Right atrium auricular region (tissue), 2 donors: Measurements from ENCODE around the gene FHIT. TPM values are rescaled to one million over a fixed set of nuclear protein-coding genes. Genes with fewer than 3 reads are reported as not detected.

Experiments
- DNase-seq: peaks from one replicate; pipeline ENCODE4 v3.0.0-alpha.2; 2019; ENCODE audit warnings: low spot score
- H3K27ac ChIP-seq, 2 donors: fragments of 200-600 bp; sonication (generic); 1 replicate in 1 of 2; 2 replicates in 1 of 2; pipeline ENCODE4 v1.5.1; 2016 to 2019
- H3K27me3 ChIP-seq, 2 donors: fragments of 200-600 bp; sonication (generic); one replicate each; pipeline versions ENCODE4 v1.5.1 to v1.6.0; 2017 to 2019
- H3K36me3 ChIP-seq: fragments of 200-600 bp; sonication (generic); one replicate; pipeline ENCODE4 v1.5.1; 2016
- H3K4me1 ChIP-seq, 2 donors: fragments of 200-600 bp; sonication (generic); one replicate each; pipeline versions ENCODE4 v1.5.1 to v1.6.0; 2017 to 2019
- H3K4me3 ChIP-seq, 2 donors: fragments of 200-600 bp; sonication (generic); 1 replicate in 1 of 2; 2 replicates in 1 of 2; pipeline ENCODE4 v1.5.1; 2017 to 2019; ENCODE audit warnings: mild to moderate bottlenecking in 1 of 2, moderate library complexity in 1 of 2
- H3K9me3 ChIP-seq, 2 donors: fragments of 200-600 bp; sonication (generic); one replicate each; pipeline ENCODE4 v1.5.1; 2019
- total RNA-seq, 2 donors: library from RNA; depleted of rRNA; stranded (reverse); fragments of >200 nt; gene quantifications; one replicate each; pipeline ENCODE4 v1.1.0, GENCODE V29; 2016
- TF ChIP-seq, protein P1 (sequence below), 2 donors: fragments of 200-600 bp; sonication (generic); IDR thresholded peaks; one replicate each; pipeline ENCODE4 v1.5.1; 2019; ENCODE audit warnings: antibody characterized with exemption in 2 of 2

The FHIT gene
- total RNA-seq, 2 donors from 2014 or later = 10.4 to 11.0 TPM

GRCh38 chr3:60573494-60573893 is 677.8 kb downstream of the FHIT start:
- Histone ChIP-seq H3K36me3 (no peaks in the 10 kb centered on the region), H3K27me3 (no peaks in the 10 kb centered on the region), H3K27ac (no peak overlapping the region), H3K9me3 (no peaks in the 10 kb centered on the region), H3K4me3 (no peak overlapping the region), H3K4me1 (no peaks in the 10 kb centered on the region)
- no peak for DNase-seq
- TF ChIP-seq, protein P1, sequence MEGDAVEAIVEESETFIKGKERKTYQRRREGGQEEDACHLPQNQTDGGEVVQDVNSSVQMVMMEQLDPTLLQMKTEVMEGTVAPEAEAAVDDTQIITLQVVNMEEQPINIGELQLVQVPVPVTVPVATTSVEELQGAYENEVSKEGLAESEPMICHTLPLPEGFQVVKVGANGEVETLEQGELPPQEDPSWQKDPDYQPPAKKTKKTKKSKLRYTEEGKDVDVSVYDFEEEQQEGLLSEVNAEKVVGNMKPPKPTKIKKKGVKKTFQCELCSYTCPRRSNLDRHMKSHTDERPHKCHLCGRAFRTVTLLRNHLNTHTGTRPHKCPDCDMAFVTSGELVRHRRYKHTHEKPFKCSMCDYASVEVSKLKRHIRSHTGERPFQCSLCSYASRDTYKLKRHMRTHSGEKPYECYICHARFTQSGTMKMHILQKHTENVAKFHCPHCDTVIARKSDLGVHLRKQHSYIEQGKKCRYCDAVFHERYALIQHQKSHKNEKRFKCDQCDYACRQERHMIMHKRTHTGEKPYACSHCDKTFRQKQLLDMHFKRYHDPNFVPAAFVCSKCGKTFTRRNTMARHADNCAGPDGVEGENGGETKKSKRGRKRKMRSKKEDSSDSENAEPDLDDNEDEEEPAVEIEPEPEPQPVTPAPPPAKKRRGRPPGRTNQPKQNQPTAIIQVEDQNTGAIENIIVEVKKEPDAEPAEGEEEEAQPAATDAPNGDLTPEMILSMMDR (IDR thresholded peaks at IDR 0.05) = no peak

DNA sequence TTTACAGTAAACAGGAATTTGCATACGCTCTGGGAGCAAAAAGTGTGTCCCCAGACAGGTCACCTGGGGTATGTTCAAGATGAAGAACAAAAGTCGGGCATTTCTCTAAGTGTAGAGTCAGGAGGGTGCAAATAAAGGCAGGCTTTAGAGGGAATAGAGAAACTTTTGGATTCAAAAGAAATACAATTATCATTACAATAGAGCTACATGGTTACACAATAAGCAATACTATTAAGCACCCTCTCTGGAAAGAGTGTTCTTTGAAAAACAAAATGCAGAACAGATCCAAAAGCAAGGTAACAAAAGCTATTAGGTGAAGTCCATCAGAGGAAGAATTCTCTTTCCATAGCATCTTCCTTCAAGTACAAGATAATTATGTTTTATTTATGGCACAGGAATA is 679.7 kb downstream of the FHIT start:
- no peak overlapping the region for H3K4me3 ChIP-seq
- H3K36me3 ChIP-seq = no peaks in the 10 kb centered on the region
- H3K27ac ChIP-seq = no peak overlapping the region
- no peak for DNase-seq
- H3K4me1 ChIP-seq = no peaks in the 10 kb centered on the region
- H3K27me3 ChIP-seq = no peaks in the 10 kb centered on the region
- TF ChIP-seq, protein P1 (IDR thresholded peaks at IDR 0.05) = no peak
- peaks cover 0 to 7% of the 10 kb centered on the region in 2 donors for H3K9me3 ChIP-seq

- TF ChIP-seq, protein P1 (IDR thresholded peaks at IDR 0.05) = no peak
- Histone ChIP-seq H3K27me3 (no peaks in the 10 kb centered on the region), H3K36me3 (no peaks in the 10 kb centered on the region), H3K9me3 (no peaks in the 10 kb centered on the region), H3K27ac (no peak overlapping the region), H3K4me1 (no peaks in the 10 kb centered on the region), H3K4me3 (no peak overlapping the region)
- no peak for DNase-seq
Measured at GRCh38 chr3:60557122-60557521, 694.1 kb downstream of the FHIT start.

DNA sequence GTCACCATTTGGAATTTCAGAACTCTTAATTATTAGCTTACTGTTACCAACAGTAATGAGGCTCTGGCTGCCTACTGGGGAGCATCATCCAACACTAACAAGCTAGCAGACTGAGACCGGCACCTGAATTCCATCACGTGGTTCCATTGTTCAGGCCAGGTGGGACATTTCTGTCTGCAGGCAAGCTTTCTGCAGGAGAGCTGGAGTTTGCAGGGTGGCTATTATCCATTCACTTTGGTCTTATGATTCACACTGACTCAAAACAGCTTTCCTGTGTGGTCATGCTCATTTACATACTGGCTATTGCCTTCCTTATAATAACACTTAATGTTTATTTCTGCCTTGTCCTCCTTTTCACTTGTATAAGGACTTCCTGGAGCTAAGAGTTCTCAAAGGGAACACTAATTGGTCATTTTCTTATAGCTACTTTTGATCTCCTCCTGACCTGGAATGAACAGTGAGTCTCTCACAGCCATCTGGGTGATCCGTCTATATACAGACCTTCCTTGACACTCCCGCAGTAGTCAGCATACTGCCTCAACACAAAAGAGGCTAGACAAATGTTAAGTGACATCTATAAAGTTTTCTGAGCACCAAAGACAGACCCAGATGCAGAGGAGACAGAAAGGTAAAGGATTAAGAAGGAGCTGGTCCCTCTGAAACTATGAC is 695.4 kb downstream of the FHIT start:
- H3K4me1 ChIP-seq = no peaks in the 10 kb centered on the region
- TF ChIP-seq, protein P1 (IDR thresholded peaks at IDR 0.05) = no peak
- no peak for DNase-seq
- H3K36me3 ChIP-seq = no peaks in the 10 kb centered on the region
- no peaks in the 10 kb centered on the region for H3K9me3 ChIP-seq
- H3K27me3 ChIP-seq = no peaks in the 10 kb centered on the region
- H3K27ac ChIP-seq = no peak overlapping the region
- no peak overlapping the region for H3K4me3 ChIP-seq

DNA sequence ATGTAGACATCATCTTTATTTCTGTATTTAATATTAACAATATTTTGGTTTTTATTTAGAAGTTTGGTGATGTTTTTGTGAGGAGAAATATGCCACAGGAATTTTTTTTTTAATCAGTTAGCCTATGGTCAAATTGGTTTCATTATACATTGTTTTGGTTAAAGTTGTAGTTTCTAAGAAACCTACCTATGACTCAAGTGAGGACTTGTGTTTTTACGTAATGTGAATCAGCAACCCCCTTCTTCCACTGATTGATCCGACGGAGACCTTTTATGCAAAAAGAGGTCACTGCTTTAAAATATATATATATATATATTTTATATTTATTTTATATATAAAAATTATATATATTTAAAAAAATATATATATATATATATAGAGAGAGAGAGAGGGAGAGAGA is 698.1 kb downstream of the FHIT start:
- no peak overlapping the region for H3K27ac ChIP-seq
- TF ChIP-seq, protein P1 (IDR thresholded peaks at IDR 0.05) = no peak
- no peaks in the 10 kb centered on the region for H3K36me3 ChIP-seq
- H3K4me3 ChIP-seq = no peak overlapping the region
- no peak for DNase-seq
- no peaks in the 10 kb centered on the region for H3K9me3 ChIP-seq
- no peaks in the 10 kb centered on the region for H3K4me1 ChIP-seq
- no peaks in the 10 kb centered on the region for H3K27me3 ChIP-seq

- TF ChIP-seq, protein P1 (IDR thresholded peaks at IDR 0.05) = no peak
- Histone ChIP-seq H3K36me3 (no peaks in the 10 kb centered on the region), H3K4me3 (no peak overlapping the region), H3K27ac (no peak overlapping the region), H3K27me3 (no peaks in the 10 kb centered on the region), H3K4me1 (no peaks in the 10 kb centered on the region), H3K9me3 (no peaks in the 10 kb centered on the region)
- DNase-seq = no peak
Measured at GRCh38 chr3:60552581-60552980, 698.7 kb downstream of the FHIT start.
